GM12892 (cell line): Measurements from ENCODE around the gene LOXHD1.

Source experiments
- DNase-seq: peaks from one replicate; pipeline ENCODE4 v3.0.0; 2011; ENCODE audit not compliant: insufficient read length
- FAIRE-seq: peaks from 2 replicates; lab custom pipeline; 2011; peaks lifted over from hg19 to GRCh38; lab: Jason Lieb, UNC
- POLR2A ChIP-seq: IDR thresholded peaks from 2 replicates; pipeline ENCODE4 v1.6.1; 2011; ENCODE audit warnings: low read depth, low read length, control low read depth
- POLR2AphosphoS5 ChIP-seq: IDR thresholded peaks from 2 replicates; pipeline ENCODE4 v1.6.1; 2011; ENCODE audit warnings: low read depth, low read length, control low read depth
- TAF1 ChIP-seq: IDR thresholded peaks from 2 replicates; pipeline ENCODE4 v1.6.1; 2011; ENCODE audit warnings: low read depth, mild to moderate bottlenecking, control low read depth, low read length, borderline replicate concordance

Gene LOXHD1

DNA sequence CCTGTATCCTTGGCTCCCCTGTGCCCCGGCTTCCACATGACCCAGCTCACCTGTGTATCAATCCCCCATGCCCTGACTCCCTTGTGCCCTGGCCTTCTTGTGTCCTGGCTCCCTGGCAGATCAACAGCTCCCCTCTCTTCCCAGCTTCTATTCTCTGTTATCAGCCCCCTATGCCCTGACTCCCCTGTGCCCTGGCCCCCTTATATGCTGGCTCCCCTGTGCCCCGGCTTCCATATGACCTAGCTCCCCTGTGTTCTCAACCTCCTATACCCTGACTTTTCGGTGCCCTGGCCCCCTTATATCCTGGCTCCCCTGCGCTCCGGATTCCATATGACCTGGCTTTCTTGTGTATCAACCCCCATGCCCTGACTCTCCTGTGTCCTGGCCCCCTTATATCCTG lies 209.2 kb downstream of the LOXHD1 start:
- DNase-seq (no peak), FAIRE-seq (no peak)
- TF ChIP-seq TAF1 (no peak), POLR2AphosphoS5 (no peak)

DNA sequence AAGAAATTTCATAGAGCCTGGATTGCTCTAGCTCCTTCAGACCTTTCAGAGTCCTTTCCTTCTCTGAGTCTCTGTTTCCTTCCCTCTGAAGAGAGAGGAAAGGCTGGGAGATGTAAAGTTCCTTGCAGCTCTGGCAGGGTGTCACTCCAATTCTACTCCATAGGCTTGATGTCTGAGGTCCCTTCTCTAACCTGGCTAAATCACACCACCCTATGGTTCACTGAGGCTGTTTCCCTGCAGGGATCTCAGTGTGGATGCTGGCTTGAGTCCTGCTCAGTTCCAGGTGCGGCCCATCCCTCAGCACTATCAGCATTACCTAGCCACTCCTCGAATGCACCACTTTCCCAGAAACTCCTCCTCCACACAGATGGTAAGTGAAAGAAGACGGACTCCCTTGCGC lies 209.7 kb downstream of the LOXHD1 start:
- no peak for TF ChIP-seq TAF1
- TF ChIP-seq POLR2A, result no peak
- no peak for TF ChIP-seq POLR2AphosphoS5
- DNase-seq (no peak), FAIRE-seq (no peak)

DNA sequence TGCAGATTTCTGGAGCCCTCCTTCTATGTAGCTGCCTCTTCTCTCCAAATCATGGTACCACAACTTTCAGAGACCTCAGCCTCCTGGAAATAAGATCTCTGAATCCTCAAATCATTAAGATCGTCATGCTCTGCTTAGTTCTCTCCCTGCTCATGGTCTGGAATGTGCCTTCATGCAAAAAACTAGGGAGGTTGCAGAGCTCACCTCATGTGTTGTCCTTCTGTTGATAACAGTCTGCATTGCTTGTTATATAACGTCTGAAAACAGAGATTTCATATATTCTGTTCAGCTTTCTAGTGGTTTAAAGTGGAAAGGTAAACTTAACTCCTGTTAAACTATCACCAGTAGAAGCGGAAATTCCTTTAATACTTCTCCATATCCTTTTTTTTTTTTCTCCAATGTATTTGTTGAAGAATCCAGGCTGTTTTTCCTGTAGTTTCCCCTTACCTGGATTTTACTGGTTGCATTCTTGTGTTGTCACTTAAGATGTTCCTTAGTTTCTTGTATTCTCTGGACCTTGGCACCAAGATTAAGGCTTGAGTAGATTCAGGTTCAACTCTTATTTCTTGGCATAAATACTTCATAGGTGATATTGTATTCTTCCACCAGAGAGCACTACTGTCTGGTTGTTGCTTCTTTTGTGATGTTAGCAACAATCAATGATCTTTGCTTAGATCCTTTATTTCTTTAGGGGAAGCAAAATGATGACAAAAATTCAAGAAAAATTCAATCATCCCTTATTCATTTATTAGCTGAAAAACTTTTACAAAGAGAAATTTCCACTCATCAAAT lies 211.3 kb downstream of the LOXHD1 start:
- TF ChIP-seq TAF1 (no peak), POLR2A (no peak), POLR2AphosphoS5 (no peak)
- FAIRE-seq (no peak), DNase-seq (no peak)

DNA sequence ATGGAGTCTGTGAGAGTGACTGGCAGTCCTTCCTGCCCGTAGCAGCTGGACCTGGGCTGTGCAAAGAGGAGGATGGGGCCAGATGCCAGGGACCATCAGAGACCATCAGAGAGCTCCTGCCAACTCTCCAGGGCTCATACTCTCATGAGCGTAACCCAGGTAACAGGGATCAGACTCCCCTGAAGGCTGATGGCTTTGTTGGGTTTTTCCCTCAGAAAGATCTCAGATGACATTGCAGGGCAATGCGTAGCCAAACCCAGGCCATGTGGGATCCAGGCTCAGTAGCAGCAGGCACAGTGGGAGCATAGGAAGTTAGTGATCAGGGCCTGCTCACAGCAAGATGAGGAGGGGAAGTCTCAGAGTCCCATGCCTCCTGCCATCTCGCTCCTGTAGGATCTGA lies 218.0 kb downstream of the LOXHD1 start:
- FAIRE-seq (no peak), DNase-seq (no peak)
- no peak for TF ChIP-seq POLR2A
- no peak for TF ChIP-seq TAF1
- TF ChIP-seq POLR2AphosphoS5, result no peak

DNA sequence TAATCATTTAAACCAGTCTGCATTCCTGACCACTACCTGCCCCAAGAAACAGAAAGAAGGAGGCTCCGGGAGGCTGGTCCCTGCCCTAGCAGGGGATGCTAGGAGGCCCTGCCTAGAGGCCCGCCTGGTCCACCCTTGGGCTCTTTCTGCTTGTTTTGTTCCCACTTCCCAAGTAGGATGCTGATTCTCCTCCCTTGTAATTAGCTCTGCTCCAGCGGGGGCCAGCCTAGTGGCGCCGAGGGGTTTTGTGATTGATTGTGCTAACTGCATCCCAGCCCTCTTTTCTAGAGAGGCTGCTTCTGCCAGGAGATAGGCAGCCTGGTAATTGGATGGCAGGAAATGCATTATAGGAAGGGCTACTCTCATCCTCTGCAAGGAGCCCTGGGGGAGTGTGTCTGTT lies 220.0 kb downstream of the LOXHD1 start:
- FAIRE-seq, result no peak
- DNase-seq, result no peak
- no peak for TF ChIP-seq POLR2AphosphoS5
- TF ChIP-seq POLR2A, result no peak
- TF ChIP-seq TAF1, result no peak

DNA sequence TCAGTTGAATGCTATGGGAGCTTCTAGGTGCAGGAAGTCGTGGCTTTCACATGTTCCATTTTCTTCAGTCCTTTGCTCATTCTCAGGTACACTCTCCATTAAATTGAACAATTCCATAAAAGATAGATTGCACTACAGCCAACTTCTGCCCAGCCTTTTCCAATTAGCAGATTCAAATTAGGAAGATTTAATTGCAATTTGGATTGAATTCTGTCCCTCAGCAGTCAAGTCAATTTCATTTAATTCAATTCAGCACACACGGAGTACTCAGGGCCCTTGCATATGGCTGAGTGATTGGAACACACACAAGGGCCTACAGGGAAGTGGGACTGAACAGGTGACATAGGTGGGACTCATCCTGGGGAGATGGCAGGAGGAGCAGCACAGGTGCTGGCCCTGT lies 220.4 kb downstream of the LOXHD1 start:
- TF ChIP-seq POLR2AphosphoS5 (no peak), TAF1 (no peak), POLR2A (no peak)
- no peak for FAIRE-seq
- no peak for DNase-seq

DNA sequence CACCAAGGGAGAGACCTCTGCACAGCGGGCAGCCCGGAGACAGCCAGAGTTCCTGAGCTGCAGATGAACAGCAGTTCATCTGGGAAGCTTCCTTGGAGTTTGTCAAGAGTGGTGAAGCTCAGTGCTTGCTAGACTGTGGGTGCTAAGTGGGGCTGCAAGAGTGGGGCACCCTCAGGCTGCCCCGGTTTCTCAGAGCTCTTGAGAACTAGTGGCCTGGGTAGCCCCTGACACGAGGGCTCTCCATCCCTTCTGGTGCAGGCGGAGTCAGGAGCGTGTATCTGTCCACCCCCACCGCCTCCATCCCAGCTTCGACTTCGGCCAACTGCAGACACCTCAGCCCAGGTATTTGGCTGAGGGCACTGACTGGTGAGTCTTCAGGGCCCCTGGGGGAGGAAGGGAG lies 222.0 kb downstream of the LOXHD1 start:
- FAIRE-seq (no peak), DNase-seq (no peak)
- no peak for TF ChIP-seq POLR2AphosphoS5
- no peak for TF ChIP-seq POLR2A
- TF ChIP-seq TAF1, result no peak

DNA sequence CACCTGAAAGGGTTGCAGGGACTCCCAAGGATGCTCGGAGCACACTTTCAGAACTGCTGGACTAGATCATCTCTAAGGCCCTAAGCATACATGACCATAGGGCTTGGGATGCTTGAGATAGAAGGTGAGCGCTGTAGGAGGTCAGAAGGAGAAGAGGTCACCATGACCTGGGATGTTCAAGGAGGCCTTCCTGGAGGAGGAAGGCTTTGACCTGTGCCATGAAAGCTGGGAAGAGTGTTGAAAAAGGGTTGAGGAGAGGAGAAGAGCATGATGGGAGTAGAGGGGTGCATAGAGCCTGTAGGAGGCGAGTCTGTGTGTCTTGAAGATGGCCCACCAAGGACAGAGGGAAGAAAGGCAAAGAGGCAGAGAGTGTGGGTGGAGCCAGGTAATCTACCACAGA lies 222.4 kb downstream of the LOXHD1 start:
- TF ChIP-seq TAF1, result no peak
- TF ChIP-seq POLR2A, result no peak
- TF ChIP-seq POLR2AphosphoS5, result no peak
- no peak for FAIRE-seq

DNA sequence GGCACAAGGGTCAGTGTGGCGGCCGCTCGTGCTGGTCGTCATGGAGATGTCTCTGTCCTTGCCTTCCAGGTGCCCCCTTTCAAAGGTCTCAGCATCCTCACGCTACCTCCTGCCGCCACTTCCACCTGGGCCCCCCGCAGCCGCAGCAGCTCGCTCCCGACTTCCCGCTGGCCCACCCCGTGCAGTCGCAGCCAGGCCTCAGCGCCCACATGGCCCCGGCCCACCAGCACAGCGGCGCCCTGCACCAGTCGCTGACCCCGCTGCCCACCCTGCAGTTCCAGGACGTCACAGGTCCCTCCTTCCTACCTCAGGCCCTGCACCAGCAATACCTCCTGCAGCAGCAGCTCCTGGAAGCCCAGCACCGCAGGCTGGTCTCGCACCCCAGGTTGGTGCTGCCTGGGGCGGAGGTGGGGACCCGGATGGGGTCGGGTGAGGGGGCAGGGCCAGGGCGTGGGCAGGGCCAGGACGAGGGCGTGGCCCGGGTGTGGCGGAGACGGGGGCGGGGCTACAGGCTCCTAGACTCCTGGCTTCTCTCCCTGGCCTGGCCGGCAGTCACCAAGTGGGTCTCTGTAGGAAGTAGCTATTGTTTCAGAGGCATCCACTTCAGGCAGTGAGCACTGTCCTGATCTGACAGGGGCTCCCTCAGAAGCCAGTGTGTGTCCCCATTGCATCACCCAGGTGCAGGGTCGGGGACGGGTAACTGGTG lies 223.7 kb downstream of the LOXHD1 start:
- TF ChIP-seq TAF1 (no peak), POLR2AphosphoS5 (no peak), POLR2A (no peak)
- FAIRE-seq, result no peak
- DNase-seq, result no peak

More for the DNA sequence above, 222.4 kb downstream of the LOXHD1 start:
- no peak for DNase-seq

DNA sequence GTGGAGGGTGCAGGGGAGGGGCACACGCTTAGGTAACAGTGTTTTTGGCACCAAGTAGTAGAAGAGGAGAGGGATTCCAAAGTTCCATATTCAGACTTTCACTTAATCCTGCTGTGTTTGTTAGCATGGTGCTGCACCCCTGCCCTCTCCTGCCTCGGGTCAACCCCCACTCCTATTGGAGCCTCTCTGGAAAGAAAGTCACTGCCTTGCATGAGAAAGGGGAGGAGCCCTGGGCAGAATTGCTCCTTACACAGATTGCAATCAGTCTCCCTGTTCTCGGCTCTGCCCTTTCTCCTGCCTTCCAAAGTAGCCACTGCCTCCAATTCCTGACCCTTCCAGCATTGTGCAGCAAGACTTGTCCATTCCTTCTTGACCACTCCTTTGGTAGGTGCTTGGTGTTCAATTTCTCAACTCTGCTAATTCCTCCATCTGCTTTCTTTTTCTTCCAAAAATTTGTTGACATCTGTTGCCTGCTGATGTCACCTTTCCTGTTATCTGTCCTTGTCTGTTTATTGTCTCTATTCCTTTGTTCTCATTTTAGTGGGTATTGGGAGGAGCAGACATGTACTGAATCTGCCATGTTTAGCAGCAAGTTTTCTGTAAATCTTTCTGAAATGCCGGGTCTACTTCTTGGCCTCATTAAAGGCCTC lies 225.4 kb downstream of the LOXHD1 start:
- DNase-seq (no peak), FAIRE-seq (no peak)
- TF ChIP-seq TAF1 (no peak), POLR2A (no peak), POLR2AphosphoS5 (no peak)

DNA sequence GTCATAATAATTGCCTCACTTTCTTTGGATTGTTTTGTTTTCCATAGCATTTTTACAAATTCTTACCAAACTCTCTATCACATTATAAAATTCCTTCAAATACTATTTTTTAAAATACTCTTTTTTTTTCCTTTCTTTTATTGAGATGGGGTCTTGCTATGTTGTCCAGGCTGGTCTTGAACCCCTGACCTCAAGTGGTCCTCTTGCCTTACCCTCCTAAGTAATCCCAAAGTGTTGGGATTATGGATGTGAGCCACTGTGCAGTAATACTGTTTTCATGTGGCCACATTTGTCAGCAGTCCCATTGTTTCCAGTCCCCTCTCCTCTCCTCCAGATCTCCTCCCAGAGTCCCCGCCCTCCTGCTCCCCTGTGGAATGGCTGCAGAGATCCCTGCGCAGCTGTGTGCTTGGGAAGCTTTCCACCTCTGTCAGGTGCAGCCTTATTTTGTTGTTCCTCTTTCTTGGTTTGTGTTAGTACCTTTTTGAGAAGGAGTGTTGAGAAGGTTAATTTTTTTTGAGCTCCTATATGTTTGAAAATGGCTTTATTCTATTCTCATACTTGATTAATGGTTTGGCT lies 227.3 kb downstream of the LOXHD1 start:
- DNase-seq (no peak), FAIRE-seq (no peak)

DNA sequence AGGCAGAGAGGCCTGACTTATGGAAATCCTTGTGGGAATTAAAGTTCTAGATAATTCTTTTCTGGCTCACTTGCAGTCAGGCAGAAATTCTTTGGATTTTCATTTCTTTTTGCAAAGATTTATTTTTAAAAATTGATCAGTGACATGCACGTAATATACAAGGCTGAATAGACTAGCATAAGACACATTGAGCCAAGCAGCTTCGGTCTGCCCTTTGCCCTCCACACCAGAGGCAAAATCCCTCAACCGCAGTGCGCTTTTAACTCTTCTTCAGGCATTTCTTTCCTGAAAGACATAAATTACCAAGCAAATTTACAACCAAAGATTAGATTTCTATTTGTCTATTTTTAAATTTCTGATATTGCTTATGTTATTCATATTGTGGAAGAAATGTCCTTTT lies 227.9 kb downstream of the LOXHD1 start:
- DNase-seq (no peak), FAIRE-seq (no peak)
- TF ChIP-seq POLR2A, result no peak
- no peak for TF ChIP-seq TAF1
- no peak for TF ChIP-seq POLR2AphosphoS5

More for the DNA sequence above, 227.3 kb downstream of the LOXHD1 start:
- TF ChIP-seq POLR2A (no peak), TAF1 (no peak), POLR2AphosphoS5 (no peak)
